IMR-90 (cell line): ENCODE results near the gene KIF25. TPM values are rescaled to one million over a fixed set of nuclear protein-coding genes. Genes with fewer than 3 reads are reported as not detected.

Experiments used
- ATAC-seq: fragments of 200-7000 bp; cut with Tn5 transposase; 2 replicates; pipeline ENCODE4 v1.9.1; 2020; ENCODE audit warnings: low read depth, mild to moderate bottlenecking, moderate library complexity
- BruUV-seq: library from RNA; stranded (reverse); fragments of 400-500 nt; replicated peaks from 2 replicates; lab custom pipeline; 2021; lab: Mats Ljungman, UMichigan
- CTCF ChIA-PET: fragments of 300-600 bp; formaldehyde crosslinking; extraction: SDS; loops from one replicate; lab custom pipeline; 2021; ENCODE audit warnings: antibody characterized with exemption; lab: Yijun Ruan, JAX
- POLR2A ChIA-PET: fragments of 300-600 bp; sonication (Branson Sonifier 250); formaldehyde crosslinking; loops from one replicate; lab custom pipeline; 2022; ENCODE audit warnings: antibody characterized with exemption; ENCODE audit not compliant: unreplicated experiment; lab: Charles Lee
- DNase-seq: peaks from one replicate; pipeline ENCODE4 v3.0.0; 2013
- H2AFZ ChIP-seq: replicated peaks from 2 replicates; pipeline ENCODE3; 2013; ENCODE audit warnings: low read length, mild to moderate bottlenecking; ENCODE audit not compliant: poor library complexity
- H2AK5ac ChIP-seq: 2 replicates; pipeline ENCODE4 v1.6.1; 2013; ENCODE audit warnings: low read depth, low read length, inconsistent platforms
- H2AK9ac ChIP-seq: replicated peaks from 2 replicates; pipeline ENCODE3; 2013; ENCODE audit warnings: mild to moderate bottlenecking, low read depth, low read length, moderate library complexity; ENCODE audit not compliant: poor library complexity
- H2BK120ac ChIP-seq: 2 replicates; pipeline ENCODE4 v1.6.1; 2013; ENCODE audit warnings: low read depth, low read length, inconsistent platforms
- H2BK15ac ChIP-seq: 3 replicates; pipeline ENCODE4 v1.6.1; 2013; ENCODE audit warnings: low read depth, low read length, inconsistent platforms
- H2BK20ac ChIP-seq: 2 replicates; pipeline ENCODE4 v1.6.1; 2013; ENCODE audit warnings: low read depth, mild to moderate bottlenecking, inconsistent platforms, low read length, moderate library complexity
- H2BK5ac ChIP-seq: 2 replicates; pipeline ENCODE4 v1.6.1; 2013; ENCODE audit warnings: mild to moderate bottlenecking, low read depth, low read length, inconsistent platforms; ENCODE audit not compliant: poor library complexity, severe bottlenecking
- H3K14ac ChIP-seq: replicated peaks from 2 replicates; pipeline ENCODE4 v1.6.1; 2013; ENCODE audit warnings: low read depth, low read length, inconsistent platforms
- H3K18ac ChIP-seq: 2 replicates; pipeline ENCODE4 v1.6.1; 2013; ENCODE audit warnings: low read depth, low read length, control low read depth
- H3K23ac ChIP-seq: 2 replicates; pipeline ENCODE4 v1.6.1; 2013; ENCODE audit warnings: low read depth, low read length, inconsistent platforms
- H3K27ac ChIP-seq: 2 replicates; pipeline ENCODE4 v1.5.1; 2013; ENCODE audit warnings: mild to moderate bottlenecking, control low read depth, low read length; ENCODE audit not compliant: insufficient read depth
- H3K27me3 ChIP-seq: 2 replicates; pipeline ENCODE4 v1.6.1; 2013; ENCODE audit warnings: low read length; ENCODE audit not compliant: control insufficient read depth, insufficient read depth
- H3K36me3 ChIP-seq: 2 replicates; pipeline ENCODE4 v1.6.1; 2013; ENCODE audit warnings: low read length, mixed read lengths; ENCODE audit not compliant: control insufficient read depth, insufficient read depth
- H3K4ac ChIP-seq: 2 replicates; pipeline ENCODE4 v1.6.1; 2013; ENCODE audit warnings: low read depth, low read length, inconsistent platforms
- H3K4me1 ChIP-seq: 2 replicates; pipeline ENCODE4 v1.6.1; 2013; ENCODE audit warnings: low read length, mixed read lengths; ENCODE audit not compliant: control insufficient read depth, insufficient read depth
- H3K4me2 ChIP-seq: 2 replicates; pipeline ENCODE4 v1.6.1; 2013; ENCODE audit warnings: low read depth, mild to moderate bottlenecking, control low read depth, low read length, moderate library complexity
- H3K4me3 ChIP-seq: 2 replicates; pipeline ENCODE4 v1.5.1; 2013; ENCODE audit warnings: low read depth, mild to moderate bottlenecking, control low read depth, low read length, moderate library complexity; ENCODE audit not compliant: insufficient read depth
- H3K56ac ChIP-seq: 2 replicates; pipeline ENCODE4 v1.6.1; 2013; ENCODE audit warnings: low read length, inconsistent platforms; ENCODE audit not compliant: insufficient read depth; ENCODE audit errors: extremely low read depth
- H3K79me1 ChIP-seq, 2 experiments: 2 replicates each; pipeline ENCODE4 v1.6.1; 2013; ENCODE audit warnings: low read length in 2 of 2, inconsistent platforms in 1 of 2, low read depth in 1 of 2
- H3K9ac ChIP-seq: 2 replicates; pipeline ENCODE4 v1.6.1; 2013; ENCODE audit warnings: low read depth, low read length, control low read depth
- H3K9me1 ChIP-seq: 2 replicates; pipeline ENCODE4 v1.6.1; 2013; ENCODE audit warnings: low read length, inconsistent platforms; ENCODE audit not compliant: insufficient read depth
- H3K9me3 ChIP-seq: 2 replicates; pipeline ENCODE4 v1.6.1; 2013; ENCODE audit warnings: low read length; ENCODE audit not compliant: control insufficient read depth, insufficient read depth
- H4K20me1 ChIP-seq: 2 replicates; pipeline ENCODE4 v1.6.1; 2013; ENCODE audit warnings: low read length, inconsistent platforms; ENCODE audit not compliant: insufficient read depth
- H4K5ac ChIP-seq: 2 replicates; pipeline ENCODE4 v1.6.1; 2013; ENCODE audit warnings: mild to moderate bottlenecking, low read depth, low read length, control low read depth
- H4K8ac ChIP-seq, 2 experiments: 2 replicates each; pipeline ENCODE4 v1.6.1; 2013; ENCODE audit warnings: low read depth in 2 of 2, low read length in 2 of 2, control low read depth in 1 of 2, inconsistent platforms in 1 of 2
- H4K91ac ChIP-seq: 2 replicates; pipeline ENCODE4 v1.6.1; 2013; ENCODE audit warnings: low read depth, low read length, inconsistent platforms; ENCODE audit not compliant: insufficient read depth
- BHLHE40 ChIP-seq: fragments of 150-350 bp; IDR thresholded peaks from 2 replicates; pipeline ENCODE4 v1.6.1; 2016; ENCODE audit warnings: mild to moderate bottlenecking, low read depth, low read length
- CEBPB ChIP-seq: IDR thresholded peaks from 2 replicates; pipeline ENCODE4 v1.6.1; 2012; ENCODE audit warnings: low read depth, low read length, improper control_type of control experiment
- CHD1 ChIP-seq: IDR thresholded peaks from 2 replicates; pipeline ENCODE4 v1.6.1; 2012; ENCODE audit warnings: low read depth, low read length, improper control_type of control experiment
- FOS ChIP-seq: fragments of 150-350 bp; IDR thresholded peaks from 2 replicates; pipeline ENCODE4 v1.6.1; 2016; ENCODE audit warnings: low read depth, low read length
- MAFK ChIP-seq: IDR thresholded peaks from 2 replicates; pipeline ENCODE4 v1.6.1; 2012; ENCODE audit warnings: low read depth, low read length, improper control_type of control experiment
- MXI1 ChIP-seq: IDR thresholded peaks from 2 replicates; pipeline ENCODE4 v1.6.1; 2012; ENCODE audit warnings: low read depth, mild to moderate bottlenecking, low read length, moderate library complexity, borderline replicate concordance
- NFE2L2 ChIP-seq: fragments of 150-350 bp; IDR thresholded peaks from 2 replicates; pipeline ENCODE4 v1.6.1; 2016; ENCODE audit warnings: low read depth, mild to moderate bottlenecking, low read length
- RAD21 ChIP-seq: IDR thresholded peaks from 2 replicates; pipeline ENCODE4 v1.6.1; 2012; ENCODE audit warnings: low read length, improper control_type of control experiment
- RCOR1 ChIP-seq: IDR thresholded peaks from 2 replicates; pipeline ENCODE4 v1.6.1; 2012; ENCODE audit warnings: mild to moderate bottlenecking, low read length, improper control_type of control experiment; ENCODE audit not compliant: insufficient replicate concordance
- RFX5 ChIP-seq: IDR thresholded peaks from 2 replicates; pipeline ENCODE4 v1.8.0; 2012; ENCODE audit warnings: low read depth, mild to moderate bottlenecking, low read length, moderate library complexity
- SMC3 ChIP-seq: fragments of 150-350 bp; IDR thresholded peaks from 2 replicates; pipeline ENCODE4 v1.6.1; 2016; ENCODE audit warnings: low read depth, mild to moderate bottlenecking, antibody characterized with exemption, low read length, moderate library complexity
- WGBS, 2 experiments: methylation state at CpG; one replicate each; pipeline versions ENCODE4 v1.1.5 to v1.1.7; 2013; ENCODE audit warnings: missing lambda C conversion rate in 2 of 2; ENCODE audit not compliant: insufficient read length in 1 of 2; ENCODE audit errors: extremely low coverage in 2 of 2; 5-methylcytosine and 5-hydroxymethylcytosine counted together
- dilution Hi-C: fragments of 300-500 bp; cut with HindIII; formaldehyde crosslinking; loops from one replicate; pipeline ENCODE4 v1.14.3; 2018; ENCODE audit warnings: low sequenced_read_pairs; ENCODE audit not compliant: unreplicated experiment
- in situ Hi-C: fragments of 300-500 bp; cut with MboI; formaldehyde crosslinking; loops from 3 replicates; pipeline ENCODE4 v1.14.3; 2019; ENCODE audit warnings: low sequenced_read_pairs, inconsistent platforms, mixed read lengths
- intact Hi-C: fragments of 100-400 bp; cut with micrococcal nuclease; formaldehyde crosslinking; loops from 2 replicates; pipeline ENCODE4 v1.10.0; 2022
- polyA plus RNA-seq, 3 experiments: library from polyadenylated mRNA; depleted of rRNA; stranded (reverse); fragments of >200 nt; gene quantifications; 2 replicates each; pipeline ENCODE4 v1.2.3, GENCODE V29; 2012; ENCODE audit warnings: low replicate concordance in 1 of 3
- total RNA-seq: library from RNA; depleted of rRNA; stranded (reverse); fragments of >200 nt; gene quantifications from 2 replicates; pipeline ENCODE4 v1.2.3, GENCODE V29; 2012

Gene KIF25
- total and polyA plus RNA-seq, 2 of the 4 experiments (the other 2 are of a cell fraction) = not detected

DNA sequence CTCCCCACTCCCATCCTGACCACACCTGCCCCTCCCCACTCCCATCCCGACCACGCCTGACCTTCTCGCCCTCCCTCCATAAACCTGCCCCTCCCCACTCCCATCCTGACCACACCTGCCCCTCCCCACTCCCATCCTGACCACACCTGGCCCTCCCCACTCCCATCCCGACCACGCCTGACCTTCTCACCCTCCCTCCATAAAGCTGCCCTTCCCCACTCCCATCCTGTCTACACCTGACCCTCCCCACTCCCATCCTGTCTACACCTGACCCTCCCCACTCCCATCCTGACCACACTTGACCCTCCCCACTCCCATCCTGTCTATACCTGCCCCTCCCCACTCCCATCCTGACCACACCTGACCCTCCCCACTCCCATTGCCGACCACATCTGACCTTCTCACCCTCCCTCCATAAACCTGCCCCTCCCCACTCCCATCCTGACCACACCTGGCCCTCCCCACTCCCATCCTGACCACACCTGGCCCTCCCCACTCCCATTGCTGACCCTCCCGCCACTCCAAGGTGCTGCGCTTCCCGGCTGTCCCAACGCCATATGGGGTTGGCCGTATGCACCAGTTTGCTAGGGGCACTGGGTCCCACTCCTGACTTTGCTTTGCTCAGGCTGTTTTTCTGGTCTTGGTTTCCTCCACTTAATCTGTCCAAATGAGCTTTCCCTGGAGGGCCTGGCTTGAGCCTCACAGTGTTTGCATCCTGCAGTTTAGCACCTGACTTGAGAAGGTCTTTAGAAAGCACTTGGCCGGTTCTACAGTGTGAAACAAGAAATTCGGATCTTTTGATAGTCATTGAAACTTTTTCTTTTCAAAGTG is 2.9 kb downstream of the KIF25 start:
- Histone ChIP-seq H2AK5ac (no peak overlapping the region), H2AFZ (no peak overlapping the region), H3K9ac (no peak overlapping the region), H3K9me1 (peaks cover 3% of the 10 kb centered on the region; the same call in 1 of the 2 replicates), H3K18ac (no peak overlapping the region), H2BK120ac (no peak overlapping the region), H4K20me1 (no peaks in the 10 kb centered on the region), H3K79me1 (no peaks in the 10 kb centered on the region), H3K56ac (no peak overlapping the region), H4K91ac (no peak overlapping the region), H3K4me2 (no peak overlapping the region), H3K14ac (no peak overlapping the region), H2BK5ac (no peak overlapping the region), H3K36me3 (no peaks in the 10 kb centered on the region), H2AK9ac (no peak overlapping the region), H3K4me1 (no peaks in the 10 kb centered on the region; the same call in 1 of the 2 replicates), H4K8ac (no peak overlapping the region), H3K27me3 (peaks cover 23% of the 10 kb centered on the region), H4K5ac (no peak overlapping the region), H3K4me3 (no peak overlapping the region), H2BK15ac (no peak overlapping the region), H3K23ac (no peak overlapping the region), H3K4ac (no peak overlapping the region), H2BK20ac (no peak overlapping the region), H3K27ac (no peak overlapping the region), H3K9me3 (no peaks in the 10 kb centered on the region)
- DNase-seq (no peak), ATAC-seq (no peak)
- TF ChIP-seq MXI1 = no peak
- TF ChIP-seq FOS = no peak
- no peak for TF ChIP-seq CEBPB
- TF ChIP-seq NFE2L2 = no peak
- no peak for TF ChIP-seq RAD21
- no peak for TF ChIP-seq RFX5
- no peak for TF ChIP-seq MAFK
- no peak for TF ChIP-seq RCOR1
- no peak for TF ChIP-seq CHD1
- no peak for TF ChIP-seq SMC3
- TF ChIP-seq BHLHE40 = no peak
- BruUV-seq = no TSS peak
- ChIA-PET CTCF (no interaction called here), POLR2A (no interaction called here)
- in situ Hi-C loops (no loop called here), intact Hi-C loops (no loop called here), dilution Hi-C loops (no loop called here)
- 88% methylated on average over 11 of the region's 13 CpGs; no CpG with 5 or more reads in 1 of the 2 experiments for WGBS, 2 experiments
